HCEC 1CT (cell line): ENCODE results near the gene AOAH.
"Not testable (repeated sequence)": the region's sequence is repeated elsewhere in the genome, so short reads cannot be mapped to it uniquely, and the experiment has no call there.

Source experiments
- DNase-seq: peaks from one replicate; pipeline ENCODE4 v3.0.0-alpha.2; 2017

Gene AOAH

GRCh38 chr7:36736090-36736898, 12.0 kb upstream of the AOAH start:
- DNase-seq: no peak

DNA sequence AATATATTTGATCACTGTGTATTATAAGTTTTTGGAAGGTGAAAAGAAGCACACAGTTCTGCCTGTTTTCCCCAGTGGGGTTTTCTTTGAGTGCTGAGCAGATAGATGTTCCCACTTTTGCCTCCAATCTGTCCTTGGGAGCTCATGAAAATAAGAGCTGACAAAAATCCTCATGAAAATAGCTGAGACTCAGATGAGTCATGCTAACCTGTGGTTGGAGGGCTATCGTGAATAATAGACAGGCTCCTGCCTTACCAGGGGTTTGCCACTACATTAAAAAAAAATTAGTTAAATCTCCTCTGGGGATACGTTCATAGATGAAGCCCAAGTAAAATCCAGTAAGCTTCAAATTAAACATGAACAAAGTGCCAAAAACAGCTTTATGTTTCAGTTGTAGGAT, 10.9 kb upstream of the AOAH start:
- no peak for DNase-seq

DNA sequence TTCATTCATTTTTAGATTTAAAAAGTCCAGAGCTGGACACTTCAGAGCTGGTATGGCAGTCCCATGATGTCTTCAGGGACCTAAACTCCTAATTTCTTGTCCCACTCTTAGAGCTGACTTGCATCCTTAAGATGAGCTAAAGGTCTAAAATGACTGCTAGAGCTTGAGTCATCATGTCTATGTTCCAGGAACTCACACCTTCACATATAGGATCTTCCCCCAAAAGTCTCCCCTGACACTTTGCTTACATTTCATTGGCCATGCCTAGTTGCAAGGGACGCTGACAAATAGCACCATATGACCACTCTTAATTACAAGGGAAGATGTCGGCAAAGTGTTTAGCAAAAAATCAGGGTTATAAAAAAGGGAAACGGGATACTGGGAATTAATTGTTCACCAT, 10.4 kb upstream of the AOAH start:
- DNase-seq: no peak

- DNase-seq: no peak
Observed at GRCh38 chr7:36733411-36733810, 9.1 kb upstream of the AOAH start.

DNA sequence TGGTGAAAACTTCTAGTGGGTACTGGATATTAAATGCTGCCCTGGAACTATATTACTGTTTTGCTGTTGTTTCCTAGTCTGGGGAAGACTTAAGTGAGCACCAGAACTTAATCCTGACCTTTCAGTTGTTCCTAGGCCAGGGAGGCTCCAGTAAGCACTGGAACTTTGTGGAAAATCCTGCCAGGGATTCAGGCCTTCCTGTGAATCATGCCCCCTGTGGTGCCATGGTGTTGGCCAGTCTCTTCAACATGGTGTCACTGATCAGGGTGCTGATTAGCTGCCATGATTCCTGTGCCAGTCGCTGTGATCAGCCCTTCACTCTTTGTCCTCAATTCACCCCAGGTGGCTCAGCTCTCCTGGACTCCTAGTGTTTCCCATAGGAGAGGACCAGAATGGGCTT, 8.5 kb upstream of the AOAH start:
- DNase-seq: no peak

DNA sequence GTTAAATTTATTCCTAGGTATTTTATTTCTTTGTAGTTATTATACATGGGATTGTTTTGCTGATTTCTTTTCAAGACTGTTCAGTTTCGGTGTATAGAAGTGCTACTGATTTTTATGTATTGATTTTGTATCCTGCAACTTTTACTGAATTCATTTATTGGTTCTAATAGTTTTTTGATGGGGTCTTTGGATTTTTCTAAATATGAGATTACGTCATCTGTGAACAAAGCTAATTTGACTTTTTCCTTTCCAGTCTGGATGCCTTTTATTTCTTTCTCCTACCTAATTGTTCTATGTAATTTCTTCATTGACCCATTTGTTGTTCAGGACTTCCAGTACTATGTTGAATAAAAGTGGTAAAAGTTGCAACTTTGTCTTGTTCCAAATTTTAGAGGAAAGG, 5.8 kb upstream of the AOAH start:
- no peak for DNase-seq

DNA sequence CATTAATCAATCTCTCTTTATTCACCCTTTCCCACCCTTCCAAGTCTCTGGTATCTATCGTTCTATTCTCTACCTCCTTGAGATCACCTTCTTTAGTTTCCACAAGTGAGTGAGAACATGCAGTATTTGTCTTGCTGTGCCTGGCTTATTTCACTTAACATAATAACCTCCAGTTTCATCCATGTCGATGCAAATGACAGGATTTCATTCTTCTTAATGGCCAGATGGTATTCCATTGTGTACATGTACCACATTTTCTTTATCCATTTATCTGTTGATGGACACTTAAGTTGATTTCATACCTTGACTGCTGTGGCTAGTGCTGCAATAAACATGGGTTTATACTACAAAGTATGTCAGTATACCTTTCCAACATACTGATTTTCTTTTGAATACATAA, 3.8 kb upstream of the AOAH start:
- DNase-seq: no peak

DNA sequence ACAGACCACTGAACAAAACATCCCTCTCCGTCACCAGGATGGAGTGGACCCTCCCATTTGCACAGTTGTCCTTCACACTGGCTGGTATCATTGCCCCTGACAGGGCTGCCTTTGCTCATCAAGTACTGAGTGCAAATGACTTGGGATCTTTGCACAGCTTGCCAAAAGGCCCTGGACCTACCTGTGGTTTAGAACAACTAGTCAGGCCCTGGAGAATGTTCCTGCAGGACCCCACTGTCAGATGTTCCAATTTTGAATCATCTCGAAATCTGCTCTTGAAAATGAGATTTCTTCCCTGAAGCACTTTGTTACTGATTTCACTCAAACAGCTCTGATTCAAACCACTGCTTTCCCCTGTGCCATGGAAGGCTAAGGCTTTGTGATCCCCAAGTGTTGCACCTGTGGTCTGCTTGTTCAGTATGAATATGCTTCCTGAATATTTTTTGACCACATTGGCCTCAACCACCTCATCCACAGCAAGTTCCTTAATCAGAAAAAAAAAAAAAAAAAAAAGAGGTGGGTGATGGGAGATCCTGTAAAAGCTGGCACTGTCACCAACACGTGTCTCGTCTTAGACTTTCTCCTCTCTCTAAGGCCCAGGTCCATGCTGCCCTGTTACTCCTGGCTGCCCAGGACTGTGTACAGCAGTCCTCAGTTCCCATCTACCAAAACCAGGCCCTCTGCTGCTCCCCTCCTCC, 2.7 kb upstream of the AOAH start:
- no peak for DNase-seq

GRCh38 chr7:36726311-36726710, 2.0 kb upstream of the AOAH start:
- no peak for DNase-seq

GRCh38 chr7:36724996-36725395, 702 bp upstream of the AOAH start:
- DNase-seq: no peak

DNA sequence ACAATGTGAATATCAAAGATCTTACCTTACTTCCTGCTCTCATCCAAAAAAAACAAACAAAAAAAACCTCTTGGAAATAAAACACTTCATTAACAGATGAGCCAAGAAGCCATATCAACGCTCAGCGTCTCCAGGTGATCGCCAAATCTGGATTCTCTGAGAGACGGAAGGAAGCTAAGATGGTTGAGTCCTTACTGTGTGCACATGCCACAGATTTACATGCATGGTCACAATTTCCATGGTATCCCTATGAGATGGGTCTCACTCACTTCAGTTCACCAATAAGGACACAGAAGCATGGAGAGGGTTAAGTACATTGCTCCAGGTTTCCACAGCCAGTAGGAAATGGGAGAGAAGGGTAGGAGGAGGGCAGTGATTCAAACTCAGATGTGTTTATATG, 1.0 kb downstream of the AOAH start:
- DNase-seq: no peak

DNA sequence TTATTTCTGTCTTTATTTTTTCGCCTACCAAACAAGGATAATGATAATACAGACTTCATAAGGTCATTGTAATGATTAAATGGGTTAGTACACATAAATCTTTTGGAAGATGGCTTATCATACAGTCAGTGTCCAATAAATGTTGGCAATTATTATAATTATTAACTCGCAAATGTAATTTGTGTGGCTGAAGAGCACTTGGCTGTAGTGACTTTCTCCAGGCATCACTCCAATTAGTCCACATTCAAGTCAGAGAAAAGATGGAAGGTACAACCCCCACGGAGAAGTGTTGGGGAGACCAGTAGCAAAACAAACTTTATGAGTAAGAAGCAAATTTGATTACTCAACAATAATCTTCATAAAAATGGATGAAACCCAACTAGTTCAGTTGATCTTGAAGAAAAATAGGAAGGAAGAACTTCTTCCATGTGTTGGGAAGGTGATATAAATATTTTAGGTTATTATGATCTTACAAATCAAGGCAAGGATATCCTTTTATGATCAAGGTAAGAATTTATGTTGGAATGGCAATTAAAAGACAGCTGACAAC, 5.1 kb downstream of the AOAH start:
- no peak for DNase-seq

GRCh38 chr7:36717586-36717985, 6.7 kb downstream of the AOAH start:
- no peak for DNase-seq

DNA sequence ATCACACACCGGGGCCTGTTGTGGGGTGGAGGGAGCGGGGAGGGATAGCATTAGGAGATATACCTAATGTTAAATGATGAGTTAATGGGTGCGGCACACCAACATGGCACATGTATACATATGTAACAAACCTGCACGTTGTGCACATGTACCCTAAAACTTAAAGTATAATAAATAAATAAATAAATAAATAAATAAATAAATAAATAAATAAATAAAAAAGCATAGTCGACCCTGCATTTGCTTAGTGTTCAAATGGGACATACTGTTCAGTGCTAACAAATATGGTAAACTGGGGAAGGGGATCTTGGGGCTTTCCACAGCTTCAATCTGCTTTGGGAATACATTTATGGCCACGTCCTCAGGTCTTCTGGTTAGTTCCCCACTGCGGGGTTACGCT, 7.5 kb downstream of the AOAH start:
- not testable (repeated sequence) for DNase-seq

DNA sequence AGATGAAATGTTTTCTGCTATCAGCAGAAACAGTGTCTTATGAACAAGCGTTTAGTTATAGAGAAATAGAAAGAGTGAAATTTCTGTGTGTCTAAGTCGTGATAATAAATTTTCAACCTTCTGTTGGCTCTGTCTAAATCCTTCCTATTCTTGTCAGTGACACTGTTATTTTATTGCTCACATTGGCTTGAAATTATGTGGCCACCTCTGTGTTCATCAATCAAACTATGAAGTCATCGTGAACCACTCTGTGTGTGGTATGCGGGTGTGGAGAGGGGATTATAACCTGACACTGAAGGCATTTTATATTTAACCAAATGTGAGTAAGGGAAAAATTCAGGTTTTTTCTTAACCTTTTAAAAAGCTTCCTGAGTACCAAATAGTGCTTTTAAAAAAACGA, 12.3 kb downstream of the AOAH start:
- no peak for DNase-seq

- no peak for DNase-seq
Observed at GRCh38 chr7:36711256-36711655, 13.0 kb downstream of the AOAH start.

DNA sequence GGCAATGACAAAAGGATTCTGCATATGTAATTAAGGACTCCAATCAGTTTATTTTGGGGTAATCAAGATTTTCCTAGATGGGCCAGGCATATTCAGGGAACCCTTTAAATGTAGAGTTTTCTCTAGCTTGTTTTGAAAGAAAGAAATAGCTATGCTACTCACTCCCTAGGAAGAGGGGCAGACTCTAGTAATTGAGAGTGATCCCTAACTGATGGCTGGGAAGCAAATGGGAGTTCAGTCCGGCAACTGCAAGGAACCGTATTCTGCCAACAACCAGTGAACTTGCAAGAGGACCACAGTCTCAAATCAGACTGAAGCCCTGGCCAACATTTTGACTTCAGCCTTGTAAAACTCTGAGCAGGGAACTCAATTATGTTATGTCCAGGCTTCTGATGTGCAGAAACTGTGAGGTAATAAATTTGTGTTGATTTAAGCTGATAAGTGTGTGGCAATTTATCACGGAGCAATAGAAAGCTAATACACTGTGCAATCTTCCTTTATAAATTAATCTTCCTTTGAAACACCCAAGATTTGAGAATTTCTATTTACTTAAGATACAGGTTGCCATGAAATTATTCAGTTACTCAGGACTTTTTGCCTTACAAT, 14.0 kb downstream of the AOAH start:
- DNase-seq: no peak

- no peak for DNase-seq
Observed at GRCh38 chr7:36708767-36709166, 15.5 kb downstream of the AOAH start.

- DNase-seq: no peak
Observed at GRCh38 chr7:36707898-36708297, 16.4 kb downstream of the AOAH start.

GRCh38 chr7:36707465-36707864, 16.8 kb downstream of the AOAH start:
- no peak for DNase-seq

- not testable (repeated sequence) for DNase-seq
Observed at GRCh38 chr7:36703860-36704259, 20.4 kb downstream of the AOAH start.

GRCh38 chr7:36692456-36692855, 31.8 kb downstream of the AOAH start:
- DNase-seq: no peak

DNA sequence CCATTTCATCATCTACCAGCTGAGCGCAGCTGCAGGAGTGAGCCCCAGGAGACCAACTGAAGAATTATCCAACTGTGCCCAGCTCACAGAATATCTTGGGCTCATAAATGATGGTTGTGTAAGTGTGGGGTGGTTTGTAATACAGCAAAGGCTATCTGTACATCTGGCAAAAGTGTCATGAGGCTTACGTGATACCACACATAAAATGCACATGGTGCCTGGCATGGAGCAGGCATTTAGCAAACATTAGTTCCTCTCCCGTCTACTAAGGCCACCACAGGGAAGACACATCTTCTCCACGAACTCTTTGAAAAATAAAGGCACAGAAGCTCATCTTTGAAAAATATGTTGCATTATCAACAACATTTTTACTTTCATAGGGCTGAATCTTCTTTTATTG, 32.3 kb downstream of the AOAH start:
- DNase-seq: no peak
